HG03135 (cell line): ENCODE results near the gene AK5.
A peak's percentile ranks its signal among the peaks of the same experiment; 100 is the strongest.
"Not testable (repeated sequence)": the region's sequence is repeated elsewhere in the genome, so short reads cannot be mapped to it uniquely, and the experiment has no call there.

Experiments used
- ATAC-seq: cut with Tn5 transposase; IDR thresholded peaks from one replicate; pipeline ENCODE4 v1.9.1; 2021; ENCODE audit warnings: mild to moderate bottlenecking, moderate library complexity; ENCODE audit not compliant: unreplicated experiment

Gene AK5

DNA sequence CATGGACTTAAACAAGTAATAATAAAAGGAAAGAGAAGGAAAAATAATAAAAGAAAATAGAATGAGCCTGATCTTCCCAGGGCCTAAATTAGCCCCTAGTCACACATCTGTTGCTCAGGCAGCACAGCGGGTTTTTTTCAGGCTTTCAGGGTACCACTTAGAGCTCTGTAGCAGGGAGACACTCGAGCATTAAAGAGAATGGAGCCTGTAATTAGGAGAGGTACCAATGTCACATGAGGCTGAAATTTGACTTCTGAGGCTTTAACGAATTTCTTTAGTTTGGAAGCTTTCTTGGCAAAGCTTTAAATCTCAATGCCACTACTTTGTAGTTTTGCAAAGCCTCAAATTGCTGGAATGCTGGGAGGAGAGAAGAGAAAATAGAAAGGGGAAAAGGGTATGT, 116.3 kb downstream of the AK5 start:
- no peak for ATAC-seq

DNA sequence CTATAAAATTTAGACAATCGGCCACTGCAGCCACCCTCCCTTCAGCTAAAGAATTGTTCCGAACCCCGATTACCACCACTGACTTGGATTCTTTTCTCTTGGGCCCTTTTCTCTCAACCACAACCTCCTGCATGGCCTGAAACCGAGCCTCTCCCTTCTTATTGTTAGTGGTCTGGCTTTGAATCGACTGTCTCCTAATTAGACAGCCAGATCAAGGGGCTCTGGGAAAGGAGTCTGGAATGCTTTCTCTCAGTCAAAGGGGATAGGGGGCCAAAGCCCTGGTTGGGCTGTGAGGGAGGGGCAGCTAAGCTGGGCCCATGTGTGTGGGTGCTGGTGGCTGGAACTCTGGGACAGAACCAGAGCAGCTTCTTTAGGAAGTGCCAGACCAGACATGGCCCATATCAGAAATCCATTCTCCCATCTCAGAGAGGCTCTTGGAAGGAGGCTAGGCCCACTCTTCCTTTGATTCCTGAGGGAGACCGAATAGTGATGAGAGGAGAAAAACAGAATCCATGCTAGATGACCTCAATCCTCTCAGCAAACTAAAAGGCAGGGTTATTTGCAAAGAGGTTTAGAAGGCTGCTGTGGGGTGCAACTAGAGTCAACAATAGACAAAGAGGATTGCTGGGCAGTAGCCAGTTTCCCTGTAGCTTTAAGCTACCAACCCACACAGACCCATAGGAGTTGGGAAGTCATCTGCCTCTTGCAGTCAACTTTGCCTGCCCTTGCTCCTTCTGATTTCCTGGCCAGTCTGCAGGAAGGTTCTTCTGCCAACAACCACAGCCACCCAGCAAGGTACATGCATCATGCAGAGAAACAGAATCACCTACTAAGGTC, 117.6 kb downstream of the AK5 start:
- no peak for ATAC-seq

DNA sequence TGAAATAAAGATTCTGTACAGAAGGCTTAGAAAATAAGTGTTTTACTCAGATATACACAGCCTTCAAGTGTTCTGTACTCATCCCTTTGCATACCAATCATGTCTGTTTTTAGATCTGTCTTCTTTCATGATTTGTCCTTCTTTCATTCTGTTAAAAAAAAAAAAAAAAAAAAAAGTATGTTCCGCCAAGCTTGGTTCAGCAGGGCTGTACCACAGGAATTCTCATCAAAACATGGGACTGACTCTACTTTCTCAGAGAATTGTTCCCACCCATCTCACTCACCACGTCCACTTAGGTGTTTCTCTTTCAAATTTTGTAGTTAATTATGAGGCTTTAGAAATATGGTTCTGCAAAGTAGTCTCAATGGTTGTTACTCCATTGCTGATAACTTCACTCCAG, 119.0 kb downstream of the AK5 start:
- ATAC-seq, result no peak

DNA sequence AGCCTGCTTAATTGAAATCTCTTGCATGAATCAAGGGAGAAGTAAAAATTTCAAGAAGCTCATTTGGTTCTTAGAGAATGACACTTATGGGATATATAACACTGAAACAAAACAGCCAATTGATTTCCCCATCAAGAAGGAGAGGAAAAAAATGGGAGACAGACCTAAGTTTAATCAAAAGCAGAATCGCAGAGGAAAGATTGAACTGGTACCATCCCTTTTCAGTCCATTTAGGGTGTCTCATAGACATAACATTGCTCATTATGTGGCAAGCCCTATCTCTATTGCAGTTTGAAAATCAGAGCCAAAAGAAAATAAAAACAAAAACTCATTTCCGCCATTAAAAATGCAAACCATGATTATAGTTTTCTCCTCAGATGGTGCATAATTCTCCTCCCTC, 119.6 kb downstream of the AK5 start:
- ATAC-seq, result no peak

DNA sequence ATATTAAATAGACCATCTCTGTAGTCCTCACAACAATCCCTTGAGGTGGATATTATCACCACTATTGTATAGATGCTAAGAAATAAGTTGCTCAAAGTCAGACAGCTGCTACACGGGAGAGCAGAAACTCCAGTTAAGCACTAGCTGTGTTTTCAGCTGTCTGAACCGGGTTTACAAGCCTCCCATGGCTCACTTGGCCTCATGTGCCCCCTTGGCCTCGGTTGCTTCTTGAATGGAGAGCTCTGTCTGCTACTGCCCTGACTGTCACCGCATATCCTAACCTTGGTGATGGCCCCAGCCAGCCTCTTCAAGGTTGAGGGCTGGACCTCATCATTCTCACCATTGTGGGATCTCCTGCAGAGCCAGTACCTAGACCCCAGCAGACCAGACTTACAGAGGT, 123.4 kb downstream of the AK5 start:
- no peak for ATAC-seq

DNA sequence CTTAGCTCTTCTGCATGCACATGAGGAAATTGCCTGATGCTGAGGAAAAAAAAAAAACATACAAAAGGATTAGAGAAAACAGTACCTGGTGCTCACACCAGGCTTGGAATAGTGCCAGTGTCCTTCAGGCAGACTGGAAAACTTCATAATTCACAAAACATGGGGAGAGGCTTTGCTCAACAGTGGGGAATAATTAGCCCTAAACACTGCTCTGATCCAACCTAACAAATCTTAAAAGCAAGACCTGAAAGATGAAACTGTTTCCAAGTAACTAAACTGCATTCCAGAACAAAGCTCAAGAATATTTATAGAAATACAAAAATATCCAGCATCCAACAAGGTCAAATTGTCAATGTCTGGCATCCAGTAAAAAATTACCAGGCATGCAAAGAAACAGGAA, 124.8 kb downstream of the AK5 start:
- no peak for ATAC-seq

DNA sequence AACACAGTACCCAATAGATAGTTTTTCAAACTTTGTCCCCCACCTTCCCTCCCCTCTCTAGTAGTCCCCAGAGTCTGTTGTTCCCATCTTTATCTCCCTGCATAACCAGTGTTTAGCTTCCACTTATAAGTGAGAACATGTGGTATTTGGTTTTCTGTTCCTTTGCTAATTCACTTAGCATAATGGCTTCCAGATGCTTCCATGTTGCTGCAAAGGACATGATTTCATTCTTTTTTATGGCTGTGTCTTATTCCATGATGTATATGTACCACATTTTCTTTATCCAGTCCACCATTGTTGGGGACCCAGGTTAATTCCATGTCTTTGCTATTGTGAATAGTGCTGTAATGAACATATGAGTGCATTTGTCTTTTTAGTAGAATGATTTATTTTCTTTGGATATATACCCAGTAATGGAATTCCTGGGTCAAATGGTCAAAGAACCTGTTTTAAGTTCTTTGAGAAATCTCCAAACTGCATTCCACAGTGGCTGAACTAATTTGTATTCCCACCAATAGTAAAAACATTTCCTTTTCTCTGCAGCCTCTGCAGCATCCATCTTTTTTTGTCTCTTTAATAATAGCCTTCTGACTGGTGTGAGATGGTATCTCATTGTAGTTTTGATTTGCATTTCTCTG, 126.0 kb downstream of the AK5 start:
- ATAC-seq, result no peak

DNA sequence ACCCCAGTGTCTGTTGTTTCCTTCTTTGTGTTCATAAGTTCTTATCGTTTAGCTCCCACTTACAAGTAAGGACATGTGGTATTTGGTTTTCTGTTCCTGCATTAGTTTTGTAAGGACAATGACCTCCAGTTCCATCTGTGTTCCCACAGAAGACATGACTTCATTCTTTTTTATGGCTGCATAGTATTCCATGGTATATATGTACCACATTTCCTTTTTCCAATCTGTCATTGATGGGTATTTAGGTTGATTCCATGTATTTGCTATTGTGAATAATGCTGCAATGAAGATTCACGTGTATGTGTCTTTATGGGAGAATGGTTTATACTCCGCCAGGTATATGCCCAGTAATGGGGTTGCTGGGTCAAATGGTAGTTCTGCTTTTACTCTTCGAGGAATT, 127.1 kb downstream of the AK5 start:
- not testable (repeated sequence) for ATAC-seq

DNA sequence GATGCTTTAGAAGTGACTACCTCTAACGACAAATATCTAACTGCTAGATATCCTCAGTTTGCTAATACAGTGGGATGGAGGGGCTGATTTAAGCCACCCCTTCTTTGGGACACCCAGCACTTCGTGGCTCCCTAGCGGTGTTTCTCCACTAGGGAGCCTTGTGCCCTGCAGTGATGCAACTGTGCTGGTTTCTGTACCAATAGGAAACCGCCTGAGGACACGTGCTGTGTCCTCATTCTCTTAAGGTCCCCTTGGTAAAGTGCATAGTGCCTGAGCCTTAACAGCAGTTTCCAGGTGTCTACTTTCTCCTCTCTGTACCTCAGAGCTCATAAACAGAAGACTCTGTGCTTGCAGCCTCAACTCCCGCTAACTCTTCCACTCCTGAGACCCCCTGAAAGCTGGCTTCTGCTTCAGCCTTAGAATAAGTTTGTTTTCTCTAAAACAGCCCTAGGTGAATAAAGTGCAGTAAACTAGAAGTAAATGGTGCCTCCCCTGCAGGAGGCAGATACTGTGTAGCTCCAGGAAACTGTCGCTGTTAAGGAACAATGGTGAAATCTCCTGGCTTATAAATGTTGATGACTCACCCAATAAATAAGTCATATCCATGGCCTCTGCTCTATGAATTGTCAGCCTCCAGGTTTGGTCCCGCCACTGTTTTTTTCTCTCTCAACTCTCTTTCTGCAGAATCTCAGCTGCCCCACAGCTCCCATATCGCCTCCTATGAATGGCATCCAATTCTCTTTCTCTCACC, 130.4 kb downstream of the AK5 start:
- ATAC-seq, result no peak

DNA sequence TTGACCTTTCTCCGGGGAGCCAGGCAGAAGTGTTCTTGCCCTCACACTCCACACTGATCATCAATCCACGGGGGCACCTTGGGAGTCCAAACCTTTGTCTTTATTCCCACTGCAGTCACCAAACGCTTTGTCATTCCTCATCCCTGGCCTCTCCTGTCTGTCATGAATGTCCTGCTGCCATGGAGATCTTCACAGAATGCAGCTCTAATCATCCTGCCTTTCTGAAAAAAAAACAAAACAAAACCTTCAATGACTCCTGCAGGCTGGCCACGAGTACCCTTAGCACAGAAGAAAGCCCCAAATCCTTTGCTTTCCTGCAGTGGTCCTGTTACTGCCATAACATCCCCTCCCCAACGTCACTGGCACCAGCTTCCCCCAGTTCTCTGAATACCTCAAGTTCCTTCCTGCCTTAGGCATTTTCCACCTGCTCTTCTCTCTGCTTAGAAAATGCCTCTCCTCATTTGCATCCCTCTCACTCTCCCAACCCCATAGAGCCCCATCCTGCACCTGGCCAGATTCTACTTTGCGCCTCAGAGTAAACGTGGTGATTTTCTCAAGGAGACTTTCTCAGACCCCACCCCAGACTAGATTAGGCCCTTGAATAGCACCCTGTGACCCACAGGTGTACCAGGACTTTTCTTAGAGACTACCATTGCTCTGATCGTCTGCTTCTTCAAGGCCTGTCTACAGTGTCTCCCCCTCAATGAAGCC, 131.2 kb downstream of the AK5 start:
- ATAC-seq, result peak; percentile 37

DNA sequence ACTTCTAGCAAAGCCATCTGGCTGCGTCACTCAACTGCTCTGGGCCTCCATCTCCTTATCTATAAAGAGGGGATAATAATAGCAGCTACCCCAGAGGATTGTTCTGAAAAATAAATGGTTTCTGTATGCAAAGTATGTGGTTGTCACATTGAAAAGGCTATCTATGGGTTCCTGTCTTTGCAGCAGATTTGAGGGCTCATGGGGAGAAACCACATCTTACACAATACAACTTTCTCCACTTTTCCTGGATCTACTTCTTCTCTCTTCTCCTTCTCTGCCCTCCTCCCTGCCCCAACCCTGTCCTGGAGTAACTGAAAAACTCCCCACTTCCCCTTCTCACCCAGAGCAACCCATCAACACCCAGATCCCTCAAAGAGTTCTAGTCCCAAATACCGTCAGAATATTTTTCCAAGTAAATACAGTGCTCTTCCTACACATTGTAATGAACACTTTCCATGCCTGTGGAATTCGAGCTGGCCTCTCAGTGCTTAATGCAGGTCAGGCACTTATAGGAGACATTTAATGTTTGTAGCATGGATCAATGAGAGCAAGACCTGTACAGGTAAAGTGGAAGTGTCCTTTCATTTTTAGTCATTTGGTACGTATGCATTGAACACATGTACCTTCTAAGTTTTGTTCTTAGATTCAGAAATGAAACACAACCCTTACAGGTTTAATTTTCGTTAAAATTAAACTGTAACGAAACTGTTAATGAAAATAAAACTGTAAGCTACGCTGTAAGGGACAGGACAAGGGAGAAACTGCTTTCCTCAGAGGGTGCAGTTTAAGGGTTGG, 131.9 kb downstream of the AK5 start:
- peak; percentile 86 for ATAC-seq

DNA sequence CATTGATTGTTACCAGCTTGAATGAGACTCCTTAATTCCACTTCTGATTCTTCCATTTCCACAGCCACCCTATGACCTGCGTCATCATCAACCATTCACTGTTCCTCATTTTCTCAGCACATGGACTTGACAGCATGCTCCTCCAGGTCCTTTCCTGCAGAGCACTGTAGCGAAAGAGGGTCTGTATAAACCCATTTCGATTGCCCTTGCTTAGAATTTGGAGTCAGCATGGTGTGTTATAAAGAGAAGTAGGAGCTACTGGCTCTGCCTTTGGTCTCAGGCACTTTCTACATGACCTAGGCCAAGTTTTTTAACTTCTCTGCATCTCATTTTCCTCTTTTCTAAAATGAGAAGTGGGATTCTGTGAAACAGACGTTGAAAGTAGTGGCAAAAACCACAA, 133.8 kb downstream of the AK5 start:
- no peak for ATAC-seq

DNA sequence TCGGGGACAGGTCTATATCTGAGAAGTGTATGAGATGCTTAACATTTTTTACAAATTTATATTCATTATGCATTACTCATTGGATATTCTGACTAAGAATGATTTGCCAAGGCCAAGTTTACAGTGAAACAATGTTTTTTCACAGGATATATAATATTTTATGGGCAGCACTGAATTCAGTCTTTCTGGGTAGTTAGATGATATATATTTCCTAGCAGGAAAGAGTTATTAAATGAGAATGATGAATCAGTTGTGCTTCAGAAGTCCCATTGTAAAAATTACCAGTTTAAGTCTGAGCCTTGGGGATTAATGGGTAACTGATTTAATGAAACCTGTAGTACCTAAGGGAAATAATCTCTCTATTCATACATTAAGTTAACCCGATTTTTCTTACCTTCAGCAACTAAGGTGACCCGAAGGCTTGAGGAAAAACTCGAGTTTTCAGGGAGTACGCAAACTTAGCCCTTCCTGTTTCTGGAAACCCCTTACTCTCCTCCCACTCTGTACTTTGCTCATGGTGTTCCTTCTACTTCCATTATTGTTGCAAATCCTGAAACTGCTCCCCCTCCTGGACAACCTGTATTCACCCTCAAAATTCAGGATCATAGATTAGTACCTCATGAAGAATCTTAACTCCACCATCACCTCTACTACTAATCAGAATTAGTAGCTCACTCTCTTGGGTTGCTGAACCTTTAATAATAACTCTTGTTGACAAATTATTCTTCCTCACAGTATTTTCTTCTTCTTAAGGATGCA, 135.1 kb downstream of the AK5 start:
- no peak for ATAC-seq

DNA sequence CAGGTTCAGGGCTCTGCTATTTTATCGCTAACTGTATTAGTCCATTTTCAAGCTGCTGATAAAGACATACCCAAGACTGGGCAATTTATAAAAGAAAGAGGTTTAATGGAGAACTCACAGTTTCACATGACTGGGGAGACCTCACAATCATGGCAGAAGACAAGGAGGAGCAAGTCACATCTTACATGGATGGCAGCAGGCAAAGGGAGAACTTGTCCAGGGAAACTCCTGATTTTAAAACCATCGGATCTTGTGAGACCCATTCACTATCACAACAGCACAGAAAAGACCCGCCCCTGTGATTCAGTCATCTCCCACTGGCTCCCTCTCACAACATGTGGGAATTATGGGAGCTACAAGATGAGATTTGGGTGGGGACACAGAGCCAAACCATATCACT, 136.2 kb downstream of the AK5 start:
- not testable (repeated sequence) for ATAC-seq

DNA sequence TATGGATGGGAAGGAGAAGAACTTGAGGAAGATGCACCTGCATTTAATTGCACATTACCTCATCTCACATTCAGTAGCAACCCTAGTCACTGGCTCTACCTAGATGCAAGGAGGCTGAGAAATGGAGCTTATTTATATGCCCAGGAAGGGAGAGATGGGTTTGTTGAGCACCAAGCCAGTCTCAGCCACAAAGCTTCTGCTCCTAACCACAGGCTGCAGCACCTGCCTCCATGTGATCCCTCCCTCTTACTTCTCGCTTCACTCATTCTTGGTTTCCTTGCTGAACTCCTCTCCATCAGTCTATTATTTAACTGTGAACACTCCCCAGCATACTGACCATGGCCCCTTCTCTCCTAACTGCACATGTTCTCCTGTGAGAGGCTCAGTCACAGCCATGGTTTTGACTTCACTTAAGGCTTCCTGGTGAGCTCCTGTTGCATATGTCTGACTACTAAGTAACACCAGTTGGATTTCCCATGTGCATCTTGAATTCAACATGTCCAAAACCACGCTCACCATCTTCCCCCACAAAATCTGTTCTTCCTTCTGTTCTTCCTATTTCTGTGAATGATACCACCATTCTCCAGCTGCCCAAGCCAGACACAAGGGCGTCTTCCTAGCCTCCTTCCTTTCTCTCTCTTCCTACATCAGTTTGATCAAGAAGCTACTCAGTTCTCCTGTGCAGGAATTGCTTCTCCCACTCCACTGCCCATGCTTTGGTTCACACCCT, 139.8 kb downstream of the AK5 start:
- ATAC-seq, result peak; percentile 76

DNA sequence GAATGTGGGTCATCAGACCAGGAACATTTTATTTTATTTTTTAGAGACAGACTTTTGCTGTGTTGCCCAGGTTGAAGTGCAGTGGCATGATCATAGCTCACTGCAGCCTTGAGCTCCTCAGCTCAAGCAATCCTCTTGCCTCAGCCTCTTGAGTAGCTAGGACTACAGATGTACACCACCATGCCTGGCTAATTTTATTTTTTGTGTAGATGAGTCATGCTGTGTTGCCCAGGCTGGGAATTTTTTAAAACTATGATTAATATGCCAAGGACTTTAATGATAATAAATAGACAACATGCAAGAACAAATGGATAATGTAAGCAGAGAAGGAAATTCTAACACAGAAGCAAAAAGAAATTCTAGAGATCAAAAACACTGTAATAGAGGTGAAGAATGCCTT, 142.4 kb downstream of the AK5 start:
- ATAC-seq, result no peak

DNA sequence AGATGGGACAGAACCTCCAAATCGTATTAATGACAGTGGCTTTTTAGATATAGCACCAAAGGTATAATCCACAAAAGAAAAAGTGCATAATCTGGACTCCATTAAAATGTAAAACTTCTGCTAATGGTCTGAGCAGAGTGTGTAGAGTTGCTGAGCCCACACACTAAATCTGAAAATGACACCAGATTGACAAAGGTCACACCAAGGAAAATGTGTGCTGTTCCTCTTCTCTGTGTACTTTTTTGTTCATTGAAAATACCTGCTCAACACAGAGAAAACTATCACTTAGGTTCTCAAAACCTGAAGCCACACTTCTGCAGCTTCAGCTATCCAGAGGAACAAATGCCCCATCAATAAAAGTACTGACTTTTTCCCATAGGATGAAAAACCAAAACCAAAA, 146.2 kb downstream of the AK5 start:
- no peak for ATAC-seq

DNA sequence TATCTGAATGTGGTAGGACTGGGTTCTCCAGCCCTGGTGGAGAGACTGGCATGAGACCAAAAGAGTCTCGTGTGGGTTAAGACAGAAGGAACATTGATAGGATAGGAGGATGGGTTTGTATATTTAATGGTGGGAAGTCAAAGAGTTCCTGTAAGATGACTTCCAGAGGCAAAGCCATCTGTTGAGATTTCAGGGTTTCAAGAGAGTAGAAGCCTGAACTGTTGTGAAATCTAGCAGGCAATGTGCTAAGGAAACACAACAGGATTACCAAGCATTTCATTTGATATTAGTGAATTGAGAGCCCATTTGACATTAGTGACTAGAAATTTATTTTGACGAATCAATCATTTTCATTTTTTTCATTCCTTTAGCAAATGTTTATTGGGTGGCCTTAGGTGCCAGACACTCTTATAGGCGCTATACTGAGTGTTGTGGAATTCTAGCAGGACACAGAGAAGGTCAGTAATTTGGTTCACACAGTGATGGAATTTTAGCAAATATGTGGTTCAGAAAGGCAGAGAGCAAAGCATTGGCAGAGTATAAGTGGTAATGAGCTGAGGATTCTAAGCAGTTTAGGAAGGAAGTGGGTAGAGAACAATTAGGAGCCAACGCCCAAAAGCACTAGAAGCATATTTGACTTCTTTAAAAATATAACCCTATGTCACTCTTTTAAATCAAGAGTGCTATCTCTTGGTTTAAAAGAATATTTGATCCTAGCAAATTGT, 149.3 kb downstream of the AK5 start:
- ATAC-seq, result no peak
